Activated effector memory CD4-positive, alpha-beta T cell treated with anti-CD3 and anti-CD28 coated beads, Interleukin-2, amount 50 U/mL, for 16 hours (primary cell): Measurements from ENCODE around the gene C1GALT1C1.
"Not testable (repeated sequence)": the region's sequence is repeated elsewhere in the genome, so short reads cannot be mapped to it uniquely, and the experiment has no call there.

ENCODE experiments used
- DNase-seq: peaks from one replicate; pipeline ENCODE4 v3.0.0-alpha.2; 2020

The C1GALT1C1 gene

GRCh38 chrX:120629667-120630537 is at the start of gene C1GALT1C1:
TSS of gene C1GALT1C1 (minus strand) at chrX:120630054. CDS start at chrX:120627166, 2,888 bp downstream.
- DNase-seq, result peak; percentile 96

GRCh38 chrX:120677004-120677652 is 47.3 kb upstream of the C1GALT1C1 start:
- no peak for DNase-seq

GRCh38 chrX:120672841-120673530 is 43.1 kb upstream of the C1GALT1C1 start:
- no peak for DNase-seq

- DNase-seq, result no peak
Measured at GRCh38 chrX:120672389-120672788, 42.5 kb upstream of the C1GALT1C1 start.

GRCh38 chrX:120671963-120672362 is 42.1 kb upstream of the C1GALT1C1 start:
- DNase-seq, result no peak

- DNase-seq, result no peak
Measured at GRCh38 chrX:120668357-120668756, 38.5 kb upstream of the C1GALT1C1 start.

- DNase-seq, result not testable (repeated sequence)
Measured at GRCh38 chrX:120664535-120664934, 34.7 kb upstream of the C1GALT1C1 start.

- DNase-seq, result no peak
Measured at GRCh38 chrX:120664081-120664480, 34.2 kb upstream of the C1GALT1C1 start.

GRCh38 chrX:120662662-120663061 is 32.8 kb upstream of the C1GALT1C1 start:
- no peak for DNase-seq

GRCh38 chrX:120660637-120661036 is 30.8 kb upstream of the C1GALT1C1 start:
- DNase-seq, result no peak

- DNase-seq, result no peak
Measured at GRCh38 chrX:120653000-120653399, 23.1 kb upstream of the C1GALT1C1 start.

GRCh38 chrX:120652256-120652655 is 22.4 kb upstream of the C1GALT1C1 start:
- DNase-seq, result not testable (repeated sequence)

- DNase-seq, result no peak
Measured at GRCh38 chrX:120647127-120647526, 17.3 kb upstream of the C1GALT1C1 start.

- no peak for DNase-seq
Measured at GRCh38 chrX:120642871-120643270, 13.0 kb upstream of the C1GALT1C1 start.

- DNase-seq, result no peak
Measured at GRCh38 chrX:120638619-120639018, 8.8 kb upstream of the C1GALT1C1 start.

- DNase-seq, result no peak
Measured at GRCh38 chrX:120625371-120625770, 4.5 kb downstream of the C1GALT1C1 start.

GRCh38 chrX:120617996-120618630 is 11.7 kb downstream of the C1GALT1C1 start:
- DNase-seq, result no peak

- DNase-seq, result no peak
Measured at GRCh38 chrX:120614816-120615215, 15.0 kb downstream of the C1GALT1C1 start.

- no peak for DNase-seq
Measured at GRCh38 chrX:120612086-120612485, 17.8 kb downstream of the C1GALT1C1 start.

- DNase-seq, result peak; percentile 67
Measured at GRCh38 chrX:120604361-120604782, 25.5 kb downstream of the C1GALT1C1 start.

GRCh38 chrX:120603707-120604360 is 26.0 kb downstream of the C1GALT1C1 start, which contains the start of gene MCTS1:
TSS of gene MCTS1 (plus strand) at chrX:120604101. CDS start at chrX:120604237, 136 bp downstream.
- DNase-seq, result peak; percentile 91

- DNase-seq, result no peak
Measured at GRCh38 chrX:120585702-120586101, 44.2 kb downstream of the C1GALT1C1 start.
